Measurements from ENCODE around the gene COBL.

The COBL gene

GRCh38 chr7:51315393-51316261 is 982 bp downstream of the COBL start:
- Histone ChIP-seq H3K27ac (ENCODE audit: insufficient read depth, low read depth, low read length, poor library complexity, severe bottlenecking) (no peak overlapping the region), H3K4me3 (ENCODE audit: insufficient read depth, low read depth, low read length) (peak overlapping the region; percentile 53), H3K27me3 (ENCODE audit: control insufficient read depth, insufficient read depth, low read length, poor library complexity, severe bottlenecking) (peaks cover 47% of the 10 kb centered on the region), H3K4me1 (ENCODE audit: control insufficient read depth, insufficient read depth, low read length) (peaks cover 5% of the 10 kb centered on the region), H3K36me3 (ENCODE audit: control insufficient read depth, insufficient read depth, low read length) (no peaks in the 10 kb centered on the region), H3K9me3 (ENCODE audit: control insufficient read depth, low read length) (no peaks in the 10 kb centered on the region)
- 1 to 2% methylated on average over 58 of the region's 58 CpGs for WGBS, 2 experiments

- Histone ChIP-seq H3K27me3 (ENCODE audit: control insufficient read depth, insufficient read depth, low read length, poor library complexity, severe bottlenecking) (peaks cover 47% of the 10 kb centered on the region), H3K27ac (ENCODE audit: insufficient read depth, low read depth, low read length, poor library complexity, severe bottlenecking) (no peak overlapping the region), H3K9me3 (ENCODE audit: control insufficient read depth, low read length) (no peaks in the 10 kb centered on the region), H3K4me1 (ENCODE audit: control insufficient read depth, insufficient read depth, low read length) (peaks cover 5% of the 10 kb centered on the region), H3K36me3 (ENCODE audit: control insufficient read depth, insufficient read depth, low read length) (no peaks in the 10 kb centered on the region), H3K4me3 (ENCODE audit: insufficient read depth, low read depth, low read length) (no peak overlapping the region)
- WGBS, 2 experiments = 81 to 86% methylated on average over 2 to 3 of the region's 4 CpGs
Observed at GRCh38 chr7:51314726-51315125, 1.9 kb downstream of the COBL start.

- no peak overlapping the region for H3K27ac ChIP-seq (ENCODE audit: insufficient read depth, low read depth, low read length, poor library complexity, severe bottlenecking)
- no peak overlapping the region for H3K4me3 ChIP-seq (ENCODE audit: insufficient read depth, low read depth, low read length)
- H3K27me3 ChIP-seq (ENCODE audit: control insufficient read depth, insufficient read depth, low read length, poor library complexity, severe bottlenecking) = peaks cover 47% of the 10 kb centered on the region
- H3K36me3 ChIP-seq (ENCODE audit: control insufficient read depth, insufficient read depth, low read length) = no peaks in the 10 kb centered on the region
- H3K9me3 ChIP-seq (ENCODE audit: control insufficient read depth, low read length) = no peaks in the 10 kb centered on the region
- WGBS, 2 experiments = 68 to 79% methylated on average over 5 to 6 of the region's 6 CpGs
- H3K4me1 ChIP-seq (ENCODE audit: control insufficient read depth, insufficient read depth, low read length) = peaks cover 5% of the 10 kb centered on the region
Observed at GRCh38 chr7:51313738-51314425, 2.7 kb downstream of the COBL start.

GRCh38 chr7:51312951-51313737 is 3.5 kb downstream of the COBL start:
- WGBS, 2 experiments = 93 to 94% methylated on average over 3 to 4 of the region's 5 CpGs
- no peak overlapping the region for H3K27ac ChIP-seq (ENCODE audit: insufficient read depth, low read depth, low read length, poor library complexity, severe bottlenecking)
- H3K27me3 ChIP-seq (ENCODE audit: control insufficient read depth, insufficient read depth, low read length, poor library complexity, severe bottlenecking) = peaks cover 46% of the 10 kb centered on the region
- H3K9me3 ChIP-seq (ENCODE audit: control insufficient read depth, low read length) = no peaks in the 10 kb centered on the region
- H3K36me3 ChIP-seq (ENCODE audit: control insufficient read depth, insufficient read depth, low read length) = no peaks in the 10 kb centered on the region
- peaks cover 5% of the 10 kb centered on the region for H3K4me1 ChIP-seq (ENCODE audit: control insufficient read depth, insufficient read depth, low read length)
- no peak overlapping the region for H3K4me3 ChIP-seq (ENCODE audit: insufficient read depth, low read depth, low read length)

GRCh38 chr7:51311166-51311565 is 5.4 kb downstream of the COBL start:
- Histone ChIP-seq H3K27ac (ENCODE audit: insufficient read depth, low read depth, low read length, poor library complexity, severe bottlenecking) (no peak overlapping the region), H3K4me3 (ENCODE audit: insufficient read depth, low read depth, low read length) (no peak overlapping the region), H3K36me3 (ENCODE audit: control insufficient read depth, insufficient read depth, low read length) (no peaks in the 10 kb centered on the region), H3K27me3 (ENCODE audit: control insufficient read depth, insufficient read depth, low read length, poor library complexity, severe bottlenecking) (peaks cover 28% of the 10 kb centered on the region), H3K4me1 (ENCODE audit: control insufficient read depth, insufficient read depth, low read length) (peaks cover 5% of the 10 kb centered on the region), H3K9me3 (ENCODE audit: control insufficient read depth, low read length) (no peaks in the 10 kb centered on the region)
- WGBS, 2 experiments = 28 to 34% methylated on average over 3 of the region's 3 CpGs

GRCh38 chr7:51310131-51310583 is 6.5 kb downstream of the COBL start:
- peaks cover 5% of the 10 kb centered on the region for H3K4me1 ChIP-seq (ENCODE audit: control insufficient read depth, insufficient read depth, low read length)
- peaks cover 18% of the 10 kb centered on the region for H3K27me3 ChIP-seq (ENCODE audit: control insufficient read depth, insufficient read depth, low read length, poor library complexity, severe bottlenecking)
- H3K27ac ChIP-seq (ENCODE audit: insufficient read depth, low read depth, low read length, poor library complexity, severe bottlenecking) = no peak overlapping the region
- no peaks in the 10 kb centered on the region for H3K9me3 ChIP-seq (ENCODE audit: control insufficient read depth, low read length)
- no peak overlapping the region for H3K4me3 ChIP-seq (ENCODE audit: insufficient read depth, low read depth, low read length)
- 82 to 90% methylated on average over 3 of the region's 3 CpGs for WGBS, 2 experiments
- no peaks in the 10 kb centered on the region for H3K36me3 ChIP-seq (ENCODE audit: control insufficient read depth, insufficient read depth, low read length)

GRCh38 chr7:51309361-51310130 is 7.1 kb downstream of the COBL start:
- peaks cover 12% of the 10 kb centered on the region for H3K27me3 ChIP-seq (ENCODE audit: control insufficient read depth, insufficient read depth, low read length, poor library complexity, severe bottlenecking)
- H3K36me3 ChIP-seq (ENCODE audit: control insufficient read depth, insufficient read depth, low read length) = no peaks in the 10 kb centered on the region
- peaks cover 5% of the 10 kb centered on the region for H3K4me1 ChIP-seq (ENCODE audit: control insufficient read depth, insufficient read depth, low read length)
- no peak overlapping the region for H3K4me3 ChIP-seq (ENCODE audit: insufficient read depth, low read depth, low read length)
- 79 to 83% methylated on average over 8 of the region's 8 CpGs for whole genome bisulfite sequencing, 2 experiments
- no peak overlapping the region for H3K27ac ChIP-seq (ENCODE audit: insufficient read depth, low read depth, low read length, poor library complexity, severe bottlenecking)
- no peaks in the 10 kb centered on the region for H3K9me3 ChIP-seq (ENCODE audit: control insufficient read depth, low read length)

GRCh38 chr7:51308696-51309095 is 7.9 kb downstream of the COBL start:
- 85 to 93% methylated on average over 5 of the region's 5 CpGs for WGBS, 2 experiments
- Histone ChIP-seq H3K27ac (ENCODE audit: insufficient read depth, low read depth, low read length, poor library complexity, severe bottlenecking) (no peak overlapping the region), H3K4me1 (ENCODE audit: control insufficient read depth, insufficient read depth, low read length) (peaks cover 5% of the 10 kb centered on the region), H3K36me3 (ENCODE audit: control insufficient read depth, insufficient read depth, low read length) (no peaks in the 10 kb centered on the region), H3K4me3 (ENCODE audit: insufficient read depth, low read depth, low read length) (no peak overlapping the region), H3K9me3 (ENCODE audit: control insufficient read depth, low read length) (no peaks in the 10 kb centered on the region), H3K27me3 (ENCODE audit: control insufficient read depth, insufficient read depth, low read length, poor library complexity, severe bottlenecking) (peaks cover 3% of the 10 kb centered on the region)

GRCh38 chr7:51308265-51308664 is 8.3 kb downstream of the COBL start:
- 89 to 90% methylated on average over 4 of the region's 4 CpGs for WGBS, 2 experiments
- H3K4me3 ChIP-seq (ENCODE audit: insufficient read depth, low read depth, low read length) = no peak overlapping the region
- H3K27ac ChIP-seq (ENCODE audit: insufficient read depth, low read depth, low read length, poor library complexity, severe bottlenecking) = no peak overlapping the region
- H3K4me1 ChIP-seq (ENCODE audit: control insufficient read depth, insufficient read depth, low read length) = peaks cover 5% of the 10 kb centered on the region
- H3K9me3 ChIP-seq (ENCODE audit: control insufficient read depth, low read length) = no peaks in the 10 kb centered on the region
- no peaks in the 10 kb centered on the region for H3K36me3 ChIP-seq (ENCODE audit: control insufficient read depth, insufficient read depth, low read length)
- H3K27me3 ChIP-seq (ENCODE audit: control insufficient read depth, insufficient read depth, low read length, poor library complexity, severe bottlenecking) = no peaks in the 10 kb centered on the region
